ENCODE measurements around the gene CXCL9. TPM values are rescaled to one million over a fixed set of nuclear protein-coding genes. Genes with fewer than 3 reads are reported as not detected.
"Not testable (repeated sequence)": the region's sequence is repeated elsewhere in the genome, so short reads cannot be mapped to it uniquely, and the experiment has no call there.

CXCL9 gene
- total RNA-seq, 1 experiment from 2014 or later = not detected

DNA sequence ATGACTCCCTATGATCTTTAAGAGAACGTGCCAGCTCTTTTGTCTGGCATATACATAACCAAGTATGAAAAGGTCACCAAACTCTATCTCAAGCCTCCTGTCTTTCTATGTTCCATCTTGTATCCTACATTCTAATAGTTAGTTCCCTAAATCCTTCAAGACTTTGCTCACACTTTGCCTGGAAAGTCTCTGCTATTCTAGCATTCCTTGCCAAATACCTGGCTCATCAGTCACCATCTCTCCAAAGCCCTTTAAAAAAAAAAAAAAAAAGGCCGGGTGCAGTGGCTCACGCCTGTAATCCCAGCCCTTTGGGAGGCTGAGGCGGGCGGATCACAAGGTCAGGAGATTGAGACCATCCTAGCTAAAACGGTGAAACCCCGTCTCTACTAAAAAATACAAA, 48.8 kb downstream of the CXCL9 start:
- not testable (repeated sequence) for DNase-seq (ENCODE audit: low spot score)

DNA sequence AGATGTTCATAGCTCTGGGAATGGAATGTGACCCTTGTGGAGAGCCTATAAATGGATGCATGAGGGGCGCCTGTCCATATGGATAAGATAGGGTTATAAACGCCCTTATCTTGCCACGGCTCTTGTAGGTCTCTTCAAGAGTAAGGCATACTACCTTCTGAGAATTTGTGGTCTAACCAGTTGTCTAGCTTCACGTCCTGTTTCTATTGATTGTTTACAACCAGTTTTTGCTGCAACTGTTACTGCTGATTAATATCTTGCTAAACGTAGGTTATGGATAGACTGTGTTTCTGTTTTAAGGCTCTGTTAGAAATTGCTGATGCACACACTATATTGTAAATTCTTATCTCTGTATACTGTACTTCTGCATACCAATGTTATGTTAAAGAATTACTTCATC, 52.5 kb downstream of the CXCL9 start:
- not testable (repeated sequence) for DNase-seq (ENCODE audit: low spot score)

DNA sequence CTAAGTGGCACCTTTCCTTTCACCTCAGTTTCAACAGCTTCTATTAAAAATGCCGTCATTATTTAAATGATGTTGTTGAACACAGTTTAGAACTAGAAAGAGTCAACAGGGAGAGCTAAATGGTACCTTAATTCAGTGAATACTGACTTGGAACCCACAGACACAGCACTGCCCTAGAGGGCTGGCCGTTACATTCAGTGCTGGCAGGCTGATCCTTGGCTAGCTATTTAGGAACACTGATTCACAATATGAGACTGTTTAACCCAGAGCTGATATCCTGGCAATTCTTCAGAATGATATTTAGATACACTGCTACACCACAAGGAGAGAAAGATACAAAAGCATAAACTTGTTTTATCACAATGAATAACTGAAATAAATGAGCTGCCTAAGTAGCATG, 53.8 kb downstream of the CXCL9 start:
- no peak for DNase-seq (ENCODE audit: low spot score)

Other genes with a start within 250 kb of the CXCL9 start
- gene PPEF2, start 105.1 kb downstream of the CXCL9 start, total RNA-seq (2014; rRNA removed; shearing (Covaris generic)) = not detected in 2 replicates
- 0.39 and 4.3 TPM in 2 replicates for gene NAAA, start 66.5 kb downstream of the CXCL9 start, total RNA-seq (2014; rRNA removed; shearing (Covaris generic))
- 22.6 and 32.2 TPM in 2 replicates for gene SDAD1, start 16.6 kb downstream of the CXCL9 start, total RNA-seq (2014; rRNA removed; shearing (Covaris generic))
- gene CXCL10, start 16.0 kb upstream of the CXCL9 start, total RNA-seq (2014; rRNA removed; shearing (Covaris generic)) = 0.41 and 1.1 TPM in 2 replicates
- not detected in 2 replicates for gene CXCL11, start 28.6 kb upstream of the CXCL9 start, total RNA-seq (2014; rRNA removed; shearing (Covaris generic))
- gene ART3, start 67.2 kb upstream of the CXCL9 start, total RNA-seq (2014; rRNA removed; shearing (Covaris generic)) = 0.14 and 0.25 TPM in 2 replicates
- 56.3 and 68.6 TPM in 2 replicates for gene NUP54, start 140.9 kb upstream of the CXCL9 start, total RNA-seq (2014; rRNA removed; shearing (Covaris generic))
- gene SCARB2, start 206.3 kb upstream of the CXCL9 start, total RNA-seq (2014; rRNA removed; shearing (Covaris generic)) = 88.5 and 101 TPM in 2 replicates
- gene FAM47E, start 244.2 kb upstream of the CXCL9 start, total RNA-seq (2014; rRNA removed; shearing (Covaris generic)) = 3.9 and 4.9 TPM in 2 replicates